Endothelial cell of hepatic sinusoid (primary cell): ENCODE results near the gene UBE3C.
"Not testable (repeated sequence)": the region's sequence is repeated elsewhere in the genome, so short reads cannot be mapped to it uniquely, and the experiment has no call there.

Experiments used
- in situ Hi-C: cut with HindIII; loops from 2 replicates; pipeline ENCODE4 v1.10.0; 2017; ENCODE audit warnings: low sequenced_read_pairs

UBE3C gene

GRCh38 chr7:157138424-157139110, at the start of gene UBE3C:
Gene UBE3C (plus strand): TSS chr7:157138926. CDS start chr7:157139273, 347 bp downstream.
- in situ Hi-C loops = no loop called here

GRCh38 chr7:157089100-157089610, 49.6 kb upstream of the UBE3C start:
- in situ Hi-C loops = no loop called here

GRCh38 chr7:157090485-157091165, 48.1 kb upstream of the UBE3C start:
- in situ Hi-C loops = no loop called here

GRCh38 chr7:157096286-157097055, 42.3 kb upstream of the UBE3C start:
- in situ Hi-C loops = no loop called here

GRCh38 chr7:157097056-157097329, 41.7 kb upstream of the UBE3C start:
- in situ Hi-C loops = no loop called here

- in situ Hi-C loops = no loop called here
These were observed 41.2 kb upstream of the UBE3C start for GRCh38 chr7:157097569-157097968.

GRCh38 chr7:157100005-157100404, 38.7 kb upstream of the UBE3C start:
- in situ Hi-C loops = not testable (repeated sequence)

- in situ Hi-C loops = not testable (repeated sequence)
These were observed 35.1 kb upstream of the UBE3C start for GRCh38 chr7:157103641-157104040.

- in situ Hi-C loops = no loop called here
These were observed 27.4 kb upstream of the UBE3C start for GRCh38 chr7:157111311-157111710.

GRCh38 chr7:157112706-157113105, 26.0 kb upstream of the UBE3C start:
- in situ Hi-C loops = no loop called here

- in situ Hi-C loops = no loop called here
These were observed 25.1 kb upstream of the UBE3C start for GRCh38 chr7:157113607-157114006.

- in situ Hi-C loops = no loop called here
These were observed 22.0 kb upstream of the UBE3C start for GRCh38 chr7:157116762-157117161.

- in situ Hi-C loops = no loop called here
These were observed 20.9 kb upstream of the UBE3C start for GRCh38 chr7:157117796-157118195.

- in situ Hi-C loops = no loop called here
These were observed 18.5 kb upstream of the UBE3C start for GRCh38 chr7:157120181-157120580.

- in situ Hi-C loops = no loop called here
These were observed 17.5 kb upstream of the UBE3C start for GRCh38 chr7:157121184-157121715.

- in situ Hi-C loops = no loop called here
These were observed 15.8 kb upstream of the UBE3C start for GRCh38 chr7:157122800-157123495.

GRCh38 chr7:157124690-157125089, 14.0 kb upstream of the UBE3C start:
- in situ Hi-C loops = no loop called here

- in situ Hi-C loops = no loop called here
These were observed 13.1 kb upstream of the UBE3C start for GRCh38 chr7:157125376-157126223.

GRCh38 chr7:157126921-157127320, 11.8 kb upstream of the UBE3C start:
- in situ Hi-C loops = no loop called here

- in situ Hi-C loops = no loop called here
These were observed 9.5 kb upstream of the UBE3C start for GRCh38 chr7:157129200-157129599.
